K562 (cell line): Measurements from ENCODE around the gene SPATA6. TPM values are rescaled to one million over a fixed set of nuclear protein-coding genes. Genes with fewer than 3 reads are reported as not detected.

ENCODE experiments used
- ATAC-seq: fragments of 200-7000 bp; cut with Tn5 transposase; 3 replicates; pipeline ENCODE4 v1.9.1; 2020; ENCODE audit warnings: moderate library complexity
- BruUV-seq: library from RNA; stranded (reverse); fragments of 400-500 nt; replicated peaks from 2 replicates; lab custom pipeline; 2021; lab: Mats Ljungman, UMichigan
- CTCF ChIA-PET: fragments of 300-600 bp; formaldehyde crosslinking; extraction: SDS; loops from one replicate; lab custom pipeline; 2021; ENCODE audit warnings: low intra/inter-chr PET ratio; lab: Yijun Ruan, JAX
- POLR2A ChIA-PET: fragments of 300-600, 350-650 bp; sonication (Branson Sonifier 250); formaldehyde crosslinking; extraction: SDS; loops from one replicate; lab custom pipeline; 2021; ENCODE audit warnings: antibody characterized with exemption, inconsistent platforms; lab: Yijun Ruan, JAX
- DNase-seq, 4 experiments: peaks; one replicate each; pipeline versions ENCODE4 v3.0.0 to v3.0.0-alpha.2; 2011 to 2018; ENCODE audit warnings: low spot score in 3 of 4, mixed read lengths in 3 of 4; ENCODE audit errors: extremely low read depth in 1 of 4
- FAIRE-seq: peaks from 2 replicates; lab custom pipeline; 2011; peaks lifted over from hg19 to GRCh38; lab: Jason Lieb, UNC
- H2AFZ ChIP-seq: 2 replicates; pipeline ENCODE4 v1.6.0; 2011; ENCODE audit warnings: low read depth, low read length, control low read depth, inconsistent platforms
- H3K27ac ChIP-seq: fragments of 200-600 bp; 3 replicates; pipeline ENCODE4 v1.8.0; 2011; ENCODE audit warnings: low read depth, mild to moderate bottlenecking, control low read depth, inconsistent platforms, low read length, moderate library complexity, mixed read lengths; ENCODE audit errors: extremely low read depth
- H3K27me3 ChIP-seq, 2 experiments: fragments of 300-600 bp in 1 of 2; 2 replicates in 1 of 2; 3 replicates in 1 of 2; pipeline versions ENCODE4 v1.6.0 to v1.8.0; 2011; ENCODE audit warnings: inconsistent platforms in 2 of 2, low read length in 2 of 2, mild to moderate bottlenecking in 1 of 2, mixed read lengths in 1 of 2, moderate library complexity in 1 of 2; ENCODE audit not compliant: control insufficient read depth in 2 of 2, insufficient read depth in 2 of 2
- H3K36me3 ChIP-seq: fragments of 300-600 bp; 3 replicates; pipeline ENCODE4 v1.8.0; 2011; ENCODE audit warnings: mild to moderate bottlenecking, low read length, inconsistent platforms; ENCODE audit not compliant: control insufficient read depth, insufficient read depth
- H3K4me1 ChIP-seq, 2 experiments: fragments of 200-600 bp in 1 of 2; replicated peaks in 1 of 2; 2 replicates in 1 of 2; 3 replicates in 1 of 2; pipeline versions ENCODE4 v1.5.1 to v1.8.0; 2011; ENCODE audit warnings: inconsistent platforms in 2 of 2, low read length in 2 of 2, mild to moderate bottlenecking in 1 of 2, mixed read lengths in 1 of 2, moderate library complexity in 1 of 2; ENCODE audit not compliant: control insufficient read depth in 2 of 2, insufficient read depth in 2 of 2
- H3K4me2 ChIP-seq: 2 replicates; pipeline ENCODE4 v1.6.1; 2011; ENCODE audit warnings: low read length, control low read depth, inconsistent platforms, mixed read lengths; ENCODE audit not compliant: insufficient read depth
- H3K4me3 ChIP-seq: fragments of 200-600 bp; sonication (generic), shearing (Covaris generic); 2 replicates; pipeline ENCODE4 v1.5.1; 2016; ENCODE audit warnings: control low read depth, inconsistent platforms
- H3K79me2 ChIP-seq: fragments of 200-600 bp; 3 replicates; pipeline ENCODE4 v1.8.0; 2011; ENCODE audit warnings: low read length, inconsistent platforms; ENCODE audit not compliant: control insufficient read depth, insufficient read depth
- H3K9ac ChIP-seq, 2 experiments: 2 replicates each; pipeline versions ENCODE4 v1.6.0 to v1.6.1; 2011; ENCODE audit warnings: low read depth in 2 of 2, low read length in 2 of 2, control low read depth in 1 of 2, inconsistent platforms in 1 of 2, mild to moderate bottlenecking in 1 of 2, mixed read lengths in 1 of 2; ENCODE audit not compliant: insufficient read depth in 1 of 2
- H3K9me1 ChIP-seq: one replicate; pipeline ENCODE4 v1.6.0; 2011; ENCODE audit warnings: inconsistent platforms, mild to moderate bottlenecking, low read length, moderate library complexity; ENCODE audit not compliant: control insufficient read depth, insufficient read depth
- H3K9me3 ChIP-seq: replicated peaks from 2 replicates; pipeline ENCODE4 v1.5.1; 2011; ENCODE audit warnings: low read depth, low read length, inconsistent platforms; ENCODE audit not compliant: control insufficient read depth, insufficient read depth
- H4K20me1 ChIP-seq: replicated peaks from 2 replicates; pipeline ENCODE4 v1.6.1; 2011; ENCODE audit warnings: low read length, inconsistent platforms, mixed read lengths; ENCODE audit not compliant: control insufficient read depth, insufficient read depth
- CEBPG ChIP-seq, 3 experiments: fragments of 200-800 bp in 1 of 3; sonication (Bioruptor generic) in 1 of 3; sonication (generic) in 1 of 3; formaldehyde crosslinking in 1 of 3; IDR thresholded peaks in 2 of 3; conservative IDR thresholded peaks in 1 of 3; 2 replicates each; pipeline versions ENCODE4 v1.6.1 to v1.8.0; 2016 to 2022; ENCODE audit warnings: missing compliant biosample characterization in 2 of 3, missing genetic modification characterization in 2 of 3, mild to moderate bottlenecking in 1 of 3, missing genetic modification reagents in 1 of 3
- CTCF ChIP-seq, 3 experiments: IDR thresholded peaks in 2 of 3; conservative IDR thresholded peaks in 1 of 3; 2 replicates each; pipeline ENCODE4 v1.5.1; 2011 to 2012; ENCODE audit warnings: low read length in 3 of 3, mild to moderate bottlenecking in 3 of 3, control low read depth in 2 of 3, improper control_type of control experiment in 1 of 3, inconsistent platforms in 1 of 3, low read depth in 1 of 3, mixed read lengths in 1 of 3, moderate library complexity in 1 of 3; ENCODE audit not compliant: insufficient read depth in 2 of 3
- RFX5 ChIP-seq: IDR thresholded peaks from 2 replicates; pipeline ENCODE4 v1.6.1; 2011; ENCODE audit warnings: low read depth, mild to moderate bottlenecking, improper control_type of control experiment, low read length
- WGBS: fragments of 100-300 bp; shearing (Covaris generic); methylation state at CpG from one replicate; pipeline ENCODE4 v1.1.6; 2016; ENCODE audit warnings: low coverage, mixed read lengths; ENCODE audit not compliant: insufficient coverage; ENCODE audit errors: missing lambda C conversion rate; 5-methylcytosine and 5-hydroxymethylcytosine counted together
- in situ Hi-C: fragments of 300-500 bp; cut with MboI; formaldehyde crosslinking; loops from 4 replicates; pipeline ENCODE4 v1.15.0; 2018; ENCODE audit warnings: inconsistent platforms, mixed read lengths
- intact Hi-C: fragments of 100-400 bp; cut with micrococcal nuclease; formaldehyde crosslinking; loops from 2 replicates; pipeline ENCODE4 v1.14.2; 2022
- polyA plus RNA-seq, 8 experiments: library from polyadenylated mRNA; depleted of rRNA in 4 of 8; stranded (reverse) in 5 of 8; unstranded in 3 of 8; fragments of >200 nt; fragmentation: Nextera tagmentation in 2 of 8; fragmentation: Illumina TruSeq in 1 of 8; extraction: Ambion mirVana in 2 of 8; extraction: Trizol in 1 of 8; gene quantifications; 2 replicates each; pipeline versions ENCODE4 v1.2.1 to v1.2.3, GENCODE V29; 2011 to 2014; ENCODE audit warnings: inconsistent platforms in 1 of 8, missing spikeins in 1 of 8
- total RNA-seq, 7 experiments: library from RNA; depleted of rRNA in 6 of 7; stranded (reverse); fragments of >200 nt in 6 of 7; fragmentation: Illumina TruSeq in 2 of 7; extraction: Trizol in 2 of 7; gene quantifications; 2 replicates each; pipeline versions ENCODE4 v1.2.1 to v1.2.3, GENCODE V29; 2011 to 2021; ENCODE audit warnings: low replicate concordance in 1 of 7

SPATA6 gene
- total and polyA plus RNA-seq, 9 of the 15 experiments (the other 6 are each of a cell fraction or from before 2014, with no cell fraction given), result 0.01 to 0.91 (median 0.18) TPM

DNA sequence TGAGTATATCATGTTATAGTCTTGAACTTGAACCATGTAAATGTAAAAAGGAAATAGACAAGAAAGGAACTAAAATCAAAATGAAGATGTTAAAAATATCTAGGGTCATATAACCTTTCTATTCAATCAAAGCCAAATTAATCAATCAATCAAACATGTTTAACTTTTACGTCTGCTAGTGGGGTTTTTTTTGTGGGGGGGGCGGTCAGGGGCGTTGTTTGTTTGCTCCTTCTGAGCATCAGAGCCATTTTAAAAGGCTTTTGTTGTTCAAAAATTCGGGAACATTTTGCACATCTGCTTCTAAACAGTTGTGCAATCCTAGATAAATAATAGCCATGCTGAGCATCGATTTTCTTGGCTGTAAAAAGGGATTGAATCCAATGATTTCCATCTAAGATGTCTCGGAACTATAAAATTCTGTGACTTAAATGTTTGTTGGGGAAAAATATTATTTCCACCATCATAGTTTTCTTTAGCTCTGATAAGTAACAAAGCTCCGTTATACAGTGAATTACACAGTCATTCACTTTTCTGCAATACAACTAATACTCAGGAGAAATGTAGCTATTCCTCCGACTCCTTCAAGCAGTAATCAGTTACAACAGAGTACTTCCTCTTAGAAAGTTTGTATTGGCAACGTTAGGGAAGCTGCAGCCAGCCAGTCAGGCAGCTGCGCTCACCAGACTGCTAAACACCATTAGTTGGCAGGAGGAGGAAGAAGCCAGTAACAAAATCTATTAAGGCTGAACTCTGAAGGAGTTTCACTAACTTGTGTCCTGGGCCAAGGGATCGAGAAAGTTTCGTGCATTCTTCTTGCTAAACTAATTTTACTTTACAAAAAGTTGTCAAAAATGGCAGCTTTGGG, 2.2 kb downstream of the SPATA6 start:
- 0% methylated on average over 12 of the region's 12 CpGs for WGBS
- H3K27ac ChIP-seq, result no peak overlapping the region
- ChIA-PET CTCF (no interaction called here), POLR2A (no interaction called here)
- no peaks in the 10 kb centered on the region for H3K79me2 ChIP-seq
- H3K4me3 ChIP-seq, result no peak overlapping the region
- H2AFZ ChIP-seq, result no peak overlapping the region
- no peaks in the 10 kb centered on the region for H4K20me1 ChIP-seq
- no peaks in the 10 kb centered on the region for H3K9me1 ChIP-seq
- intact Hi-C loops (no loop called here), in situ Hi-C loops (no loop called here)
- H3K4me2 ChIP-seq, result no peak overlapping the region
- ATAC-seq (no peak), FAIRE-seq (no peak), DNase-seq (no peak)
- no TSS peak for BruUV-seq
- peaks cover 4 to 6% of the 10 kb centered on the region in 2 experiments; a peak in 2 of 5 replicates for H3K4me1 ChIP-seq
- H3K9me3 ChIP-seq, result no peaks in the 10 kb centered on the region
- H3K36me3 ChIP-seq, result no peaks in the 10 kb centered on the region
- no peak for TF ChIP-seq CTCF (IDR thresholded peaks at IDR 0.05 in 2 of 3, conservative IDR thresholded peaks at IDR 0.05 in 1 of 3; ENCODE audit: insufficient read depth in 2 of 3, low read depth in 1 of 3, low read length in 3 of 3)
- no peak for TF ChIP-seq RFX5
- no peak for TF ChIP-seq CEBPG (CRISPR knock-in tag; IDR thresholded peaks at IDR 0.05)
- peak in 1 of 2 experiments; percentile 24; a peak in 1 of 4 replicates for TF ChIP-seq CEBPG (tag; conservative IDR thresholded peaks at IDR 0.05 in 1 of 2, IDR thresholded peaks at IDR 0.05 in 1 of 2)
- H3K9ac ChIP-seq, result no peak overlapping the region
- H3K27me3 ChIP-seq, result peaks cover 0 to 5% of the 10 kb centered on the region in 2 experiments; a peak in 1 of 5 replicates
